Activated CD8-positive, alpha-beta T cell treated with anti-CD3 and anti-CD28 coated beads for 36 hours (primary cell): ENCODE measurements around the gene ANKRD22. TPM values are rescaled to one million over a fixed set of nuclear protein-coding genes. Genes with fewer than 3 reads are reported as not detected.
A peak's percentile ranks its signal among the peaks of the same experiment; 100 is the strongest.

Source experiments
- ATAC-seq: fragments of 200-7000 bp; cut with Tn5 transposase; one replicate; pipeline ENCODE4 v1.10.0; 2021; ENCODE audit warnings: mild to moderate bottlenecking, moderate library complexity
- CTCF ChIA-PET: fragments of 350-600 bp; sonication (Branson Sonifier 250); formaldehyde crosslinking; loops from one replicate; lab custom pipeline; 2021; ENCODE audit warnings: antibody characterized with exemption; lab: Charles Lee
- POLR2A ChIA-PET: fragments of 350-600 bp; sonication (Branson Sonifier 250); formaldehyde crosslinking; loops from one replicate; lab custom pipeline; 2021; ENCODE audit warnings: antibody characterized with exemption; lab: Charles Lee
- DNase-seq: peaks from one replicate; pipeline ENCODE4 v3.0.0-alpha.2; 2020
- H3K27ac Mint-ChIP-seq: one replicate; pipeline ENCODE4 v1.8.0; 2021; ENCODE audit warnings: mild to moderate bottlenecking, mixed read lengths
- H3K27me3 Mint-ChIP-seq: one replicate; pipeline ENCODE4 v1.8.0; 2021; ENCODE audit warnings: mixed read lengths
- H3K36me3 Mint-ChIP-seq: one replicate; pipeline ENCODE4 v1.8.0; 2021; ENCODE audit warnings: low read depth, mixed read lengths
- H3K4me1 Mint-ChIP-seq: one replicate; pipeline ENCODE4 v1.8.0; 2021; ENCODE audit warnings: low read depth, mixed read lengths
- H3K4me3 Mint-ChIP-seq: one replicate; pipeline ENCODE4 v1.8.0; 2021; ENCODE audit warnings: mild to moderate bottlenecking, moderate library complexity, mixed read lengths
- H3K9me3 Mint-ChIP-seq: one replicate; pipeline ENCODE4 v1.8.0; 2021; ENCODE audit warnings: mixed read lengths
- CTCF ChIP-seq: fragments of 200-600 bp; IDR thresholded peaks from one replicate; pipeline ENCODE4 v1.8.0; 2022; ENCODE audit warnings: antibody characterized with exemption, mild to moderate bottlenecking
- intact Hi-C: fragments of 100-400 bp; cut with micrococcal nuclease; formaldehyde crosslinking; loops from one replicate; pipeline ENCODE4 v1.10.0; 2022
- total RNA-seq, 2 experiments: library from RNA; stranded (reverse); gene quantifications; one replicate each; pipeline ENCODE4 v1.2.3, GENCODE V29; 2021

ANKRD22 gene
- total RNA-seq, 2 experiments from 2014 or later, result not detected

GRCh38 chr10:88852327-88852726 lies 683 bp upstream of the ANKRD22 start:
- Mint-ChIP-seq H3K27me3 (peaks cover 1% of the 10 kb centered on the region), H3K9me3 (no peaks in the 10 kb centered on the region), H3K27ac (no peak overlapping the region), H3K4me3 (no peak overlapping the region), H3K36me3 (no peaks in the 10 kb centered on the region), H3K4me1 (peaks cover 15% of the 10 kb centered on the region)
- ATAC-seq, result no peak
- DNase-seq, result no peak
- TF ChIP-seq CTCF, result no peak
- ChIA-PET POLR2A (no interaction called here), CTCF (interaction anchor here (1.0 to 2.5 kb wide), 8 partner anchors 10 to 83 kb away, joined by 3 to 17 read pairs (median 4); no protein-coding TSS in a partner anchor)
- intact Hi-C loops, result no loop called here

DNA sequence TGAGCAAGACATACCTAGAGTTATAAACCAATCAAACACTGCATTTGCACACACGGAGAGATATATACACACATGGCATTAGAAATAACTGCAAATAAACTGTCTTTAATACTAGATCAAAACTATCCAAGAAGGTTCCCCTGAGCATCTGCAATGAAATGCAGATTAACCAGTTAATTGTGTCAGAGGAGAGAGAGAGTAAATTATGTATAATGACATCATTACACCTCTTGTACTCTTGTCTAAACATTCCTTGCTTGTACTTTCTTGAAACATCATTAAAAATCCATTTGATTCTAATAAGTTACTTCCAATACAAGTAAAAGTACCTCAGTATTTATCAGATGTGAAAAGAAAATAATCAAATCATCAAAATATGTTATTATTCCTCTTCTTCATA lies 932 bp downstream of the ANKRD22 start:
- intact Hi-C loops, result no loop called here
- TF ChIP-seq CTCF, result no peak

DNA sequence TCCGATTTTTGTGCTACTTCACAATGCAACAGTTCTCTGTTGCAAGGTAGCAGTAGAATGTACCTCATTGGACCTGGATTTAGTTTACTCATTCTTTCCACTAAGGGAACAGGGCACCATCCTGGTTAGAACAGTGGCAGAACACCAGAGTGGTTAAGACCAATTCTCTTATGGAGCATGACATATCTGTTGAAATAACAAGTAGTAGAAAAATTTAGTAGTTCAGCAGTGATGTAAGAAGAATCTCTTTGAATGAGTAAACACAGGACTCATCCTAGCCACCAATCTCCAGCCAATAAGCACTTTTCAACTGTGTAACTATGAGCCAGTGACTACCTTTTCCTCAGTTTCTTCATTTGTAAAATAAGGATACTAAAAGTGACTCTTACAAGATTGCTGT lies 2.4 kb downstream of the ANKRD22 start:
- Mint-ChIP-seq H3K27me3 (peaks cover 4% of the 10 kb centered on the region), H3K9me3 (no peaks in the 10 kb centered on the region), H3K4me1 (peaks cover 12% of the 10 kb centered on the region), H3K4me3 (no peak overlapping the region), H3K36me3 (no peaks in the 10 kb centered on the region), H3K27ac (peak overlapping the region; percentile 40)
- DNase-seq, result no peak
- ATAC-seq, result peak; percentile 79
- TF ChIP-seq CTCF, result no peak
- intact Hi-C loops, result loop anchor here (5.0 kb wide), 1 partner anchor 48 kb away; no protein-coding TSS in a partner anchor
- POLR2A ChIA-PET, result interaction anchor here (1.3 kb wide), 2 partner anchors 31 to 36 kb away, joined by 4 to 5 read pairs; partner anchors contain the start of gene STAMBPL1
- CTCF ChIA-PET, result interaction anchor here (0.6 to 3.2 kb wide), 3 partner anchors 14 to 109 kb away, joined by 3 to 15 read pairs (median 12); no protein-coding TSS in a partner anchor

More for the DNA sequence above, 932 bp downstream of the ANKRD22 start:
- ChIA-PET CTCF (interaction anchor here (0.9 to 1.7 kb wide), 3 partner anchors 15 to 84 kb away, joined by 4 to 11 read pairs (median 5); no protein-coding TSS in a partner anchor), POLR2A (interaction anchor here (1.3 kb wide), 1 partner anchor 9 kb away, joined by 3 read pairs; no protein-coding TSS in a partner anchor)
- H3K9me3 Mint-ChIP-seq, result no peaks in the 10 kb centered on the region
- no peak for ATAC-seq
- no peaks in the 10 kb centered on the region for H3K36me3 Mint-ChIP-seq
- peaks cover 4% of the 10 kb centered on the region for H3K27me3 Mint-ChIP-seq
- no peak for DNase-seq
- H3K4me3 Mint-ChIP-seq, result no peak overlapping the region
- no peak overlapping the region for H3K27ac Mint-ChIP-seq
- peaks cover 15% of the 10 kb centered on the region for H3K4me1 Mint-ChIP-seq

- H3K4me1 Mint-ChIP-seq, result peaks cover 12% of the 10 kb centered on the region
- CTCF ChIA-PET, result interaction anchor here (0.6 to 3.2 kb wide), 4 partner anchors 11 to 108 kb away, joined by 3 to 15 read pairs (median 8); no protein-coding TSS in a partner anchor
- H3K4me3 Mint-ChIP-seq, result peak overlapping the region; percentile 18
- ATAC-seq (peak; percentile 76), DNase-seq (no peak)
- POLR2A ChIA-PET, result interaction anchor here (1.3 kb wide), 1 partner anchor 36 kb away, joined by 4 read pairs; no protein-coding TSS in a partner anchor
- no peaks in the 10 kb centered on the region for H3K36me3 Mint-ChIP-seq
- no peaks in the 10 kb centered on the region for H3K9me3 Mint-ChIP-seq
- no peak for TF ChIP-seq CTCF
- intact Hi-C loops, result loop anchor here (5.0 kb wide), 1 partner anchor 49 kb away; no protein-coding TSS in a partner anchor
- H3K27me3 Mint-ChIP-seq, result peaks cover 6% of the 10 kb centered on the region
- H3K27ac Mint-ChIP-seq, result peak overlapping the region; percentile 41
These were observed 3.1 kb downstream of the ANKRD22 start for GRCh38 chr10:88848499-88848898.

DNA sequence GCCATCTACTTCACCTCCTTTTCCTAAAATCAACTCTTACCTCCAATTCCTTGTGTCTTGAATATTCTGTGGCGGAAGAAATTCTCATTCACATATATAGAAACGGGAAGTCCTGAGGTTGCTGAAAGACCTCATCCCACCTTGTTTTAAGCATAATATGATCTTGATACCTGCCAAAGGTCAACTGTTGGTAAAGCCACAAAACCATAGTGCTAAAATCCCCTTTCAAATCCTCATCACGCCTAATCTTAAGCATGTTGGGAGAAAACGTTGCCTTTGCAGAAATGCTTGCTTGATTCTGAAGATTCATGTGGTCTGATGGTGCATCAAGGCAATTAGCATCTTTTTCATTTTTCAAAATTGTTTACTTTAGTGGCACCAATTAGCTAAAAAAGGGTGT lies 8.5 kb downstream of the ANKRD22 start:
- CTCF ChIA-PET, result interaction anchor here (0.7 to 3.1 kb wide), 5 partner anchors 8 to 374 kb away, joined by 3 to 31 read pairs (median 6); no protein-coding TSS in a partner anchor

More for the DNA sequence above, 8.5 kb downstream of the ANKRD22 start:
- Mint-ChIP-seq H3K9me3 (no peaks in the 10 kb centered on the region), H3K4me3 (no peak overlapping the region), H3K27me3 (peaks cover 5% of the 10 kb centered on the region), H3K4me1 (peaks cover 15% of the 10 kb centered on the region), H3K27ac (no peak overlapping the region), H3K36me3 (no peaks in the 10 kb centered on the region)
- TF ChIP-seq CTCF, result no peak
- intact Hi-C loops, result no loop called here
- DNase-seq, result no peak
- no peak for ATAC-seq
- POLR2A ChIA-PET, result interaction anchor here (2.3 kb wide), 1 partner anchor 36 kb away, joined by 9 read pairs; the partner anchor contains the start of gene STAMBPL1
